Ovary (tissue), 3 donors: Measurements from ENCODE around the gene SCN9A.

Experiments used
- CTCF ChIP-seq, 3 donors: fragments of 450-650 bp in 2 of 3; fragments of 200-600 bp in 1 of 3; IDR thresholded peaks; one replicate each; pipeline versions ENCODE4 v1.5.1 to v1.8.0; 2016 to 2022; ENCODE audit warnings: antibody characterized with exemption in 3 of 3, mild to moderate bottlenecking in 1 of 3
- EP300 ChIP-seq: sonication (generic); formaldehyde crosslinking; IDR thresholded peaks from one replicate; pipeline ENCODE4 v1.6.1; 2017; ENCODE audit warnings: antibody characterized with exemption
- POLR2A ChIP-seq: fragments of 450-650 bp; IDR thresholded peaks from one replicate; pipeline ENCODE4 v1.6.1; 2017; ENCODE audit warnings: antibody characterized with exemption, mild to moderate bottlenecking, moderate library complexity
- donor health status: DM: no; HTN: no; CAD: no.

GRCh38 chr2:166148500-166149400 is 227.0 kb downstream of the SCN9A start:
- TF ChIP-seq CTCF (IDR thresholded peaks at IDR 0.05): no peak
- TF ChIP-seq POLR2A: no peak
- TF ChIP-seq EP300: no peak
